GM21381 (cell line): ENCODE results near the gene ARHGEF18.
A peak's percentile ranks its signal among the peaks of the same experiment; 100 is the strongest.
"Not testable (repeated sequence)": the region's sequence is repeated elsewhere in the genome, so short reads cannot be mapped to it uniquely, and the experiment has no call there.

ENCODE experiments used
- ATAC-seq: cut with Tn5 transposase; IDR thresholded peaks from one replicate; pipeline ENCODE4 v1.9.1; 2021; ENCODE audit warnings: mild to moderate bottlenecking, moderate library complexity; ENCODE audit not compliant: unreplicated experiment

ARHGEF18 gene

GRCh38 chr19:7348587-7349230 is at the start of gene ARHGEF18:
Gene ARHGEF18 (plus strand): TSS chr19:7348937. CDS start chr19:7362891, 13,954 bp downstream.
- peak; percentile 32 for ATAC-seq

GRCh38 chr19:7301525-7301924 is 47.2 kb upstream of the ARHGEF18 start:
- no peak for ATAC-seq

- ATAC-seq: no peak
Measured at GRCh38 chr19:7303470-7303869, 45.3 kb upstream of the ARHGEF18 start.

- no peak for ATAC-seq
Measured at GRCh38 chr19:7304200-7304599, 44.5 kb upstream of the ARHGEF18 start.

GRCh38 chr19:7307590-7308218 is 41.0 kb upstream of the ARHGEF18 start:
- no peak for ATAC-seq

GRCh38 chr19:7308327-7308726 is 40.4 kb upstream of the ARHGEF18 start:
- ATAC-seq: not testable (repeated sequence)

- ATAC-seq: no peak
Measured at GRCh38 chr19:7311911-7312310, 36.8 kb upstream of the ARHGEF18 start.

- ATAC-seq: no peak
Measured at GRCh38 chr19:7312816-7313215, 35.9 kb upstream of the ARHGEF18 start.

GRCh38 chr19:7318176-7318575 is 30.6 kb upstream of the ARHGEF18 start:
- ATAC-seq: no peak

- no peak for ATAC-seq
Measured at GRCh38 chr19:7326105-7326877, 22.4 kb upstream of the ARHGEF18 start.

GRCh38 chr19:7327802-7328201 is 20.9 kb upstream of the ARHGEF18 start:
- ATAC-seq: no peak

- no peak for ATAC-seq
Measured at GRCh38 chr19:7328647-7329046, 20.1 kb upstream of the ARHGEF18 start.

- ATAC-seq: no peak
Measured at GRCh38 chr19:7331446-7331845, 17.3 kb upstream of the ARHGEF18 start.

- ATAC-seq: no peak
Measured at GRCh38 chr19:7333198-7334118, 15.3 kb upstream of the ARHGEF18 start.

GRCh38 chr19:7336321-7336973 is 12.3 kb upstream of the ARHGEF18 start:
- no peak for ATAC-seq

- peak; percentile 64 for ATAC-seq
Measured at GRCh38 chr19:7337380-7338194, 11.2 kb upstream of the ARHGEF18 start.

- no peak for ATAC-seq
Measured at GRCh38 chr19:7340959-7341837, 7.5 kb upstream of the ARHGEF18 start.

- no peak for ATAC-seq
Measured at GRCh38 chr19:7342143-7342542, 6.6 kb upstream of the ARHGEF18 start.
